GM21825 (cell line): ENCODE results near the gene DGCR6.
"Not testable (repeated sequence)": the region's sequence is repeated elsewhere in the genome, so short reads cannot be mapped to it uniquely, and the experiment has no call there.

ENCODE experiments used
- ATAC-seq: cut with Tn5 transposase; IDR thresholded peaks from one replicate; pipeline ENCODE4 v1.9.1; 2021; ENCODE audit warnings: mild to moderate bottlenecking, moderate library complexity; ENCODE audit not compliant: unreplicated experiment

The DGCR6 gene

GRCh38 chr22:18959741-18960140, 53.6 kb downstream of the DGCR6 start:
- not testable (repeated sequence) for ATAC-seq

GRCh38 chr22:18960166-18960820, 54.2 kb downstream of the DGCR6 start:
- ATAC-seq: not testable (repeated sequence)

DNA sequence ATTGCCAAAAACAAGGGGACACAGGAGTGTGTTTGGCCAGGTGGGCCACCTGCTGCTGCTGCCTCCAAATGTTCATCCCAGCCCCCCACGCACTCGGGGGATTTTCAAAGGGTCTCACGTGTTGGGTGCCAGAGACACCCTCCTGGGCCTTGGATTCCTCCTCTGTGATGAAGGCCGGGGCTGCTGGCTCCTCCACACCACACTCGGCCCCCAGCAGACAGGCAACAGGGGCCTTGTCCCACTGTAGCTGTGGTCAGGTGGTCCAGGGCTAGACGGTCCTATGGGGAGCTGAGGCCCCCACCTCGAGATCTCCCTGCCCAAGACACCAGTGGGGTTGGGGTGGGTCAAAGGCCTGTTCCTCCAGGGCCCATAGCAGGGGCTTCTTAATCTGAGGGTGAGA, 55.1 kb downstream of the DGCR6 start:
- ATAC-seq: not testable (repeated sequence)
